GM23338 (cell line): Measurements from ENCODE around the gene IQSEC3.
"Not testable (repeated sequence)": the region's sequence is repeated elsewhere in the genome, so short reads cannot be mapped to it uniquely, and the experiment has no call there.

ENCODE experiments used
- CTCF ChIP-seq, 2 experiments: fragments of 200-600 bp in 1 of 2; sonication (generic) in 1 of 2; conservative IDR thresholded peaks; 2 replicates each; pipeline versions ENCODE4 v1.5.1 to v1.6.1; 2016 to 2017; ENCODE audit warnings: antibody characterized with exemption in 2 of 2, low read depth in 2 of 2, mild to moderate bottlenecking in 2 of 2, moderate library complexity in 1 of 2
- POLR2AphosphoS5 ChIP-seq: IDR thresholded peaks from 2 replicates; pipeline ENCODE4 v1.6.1; 2016; ENCODE audit warnings: antibody characterized with exemption, low read depth

DNA sequence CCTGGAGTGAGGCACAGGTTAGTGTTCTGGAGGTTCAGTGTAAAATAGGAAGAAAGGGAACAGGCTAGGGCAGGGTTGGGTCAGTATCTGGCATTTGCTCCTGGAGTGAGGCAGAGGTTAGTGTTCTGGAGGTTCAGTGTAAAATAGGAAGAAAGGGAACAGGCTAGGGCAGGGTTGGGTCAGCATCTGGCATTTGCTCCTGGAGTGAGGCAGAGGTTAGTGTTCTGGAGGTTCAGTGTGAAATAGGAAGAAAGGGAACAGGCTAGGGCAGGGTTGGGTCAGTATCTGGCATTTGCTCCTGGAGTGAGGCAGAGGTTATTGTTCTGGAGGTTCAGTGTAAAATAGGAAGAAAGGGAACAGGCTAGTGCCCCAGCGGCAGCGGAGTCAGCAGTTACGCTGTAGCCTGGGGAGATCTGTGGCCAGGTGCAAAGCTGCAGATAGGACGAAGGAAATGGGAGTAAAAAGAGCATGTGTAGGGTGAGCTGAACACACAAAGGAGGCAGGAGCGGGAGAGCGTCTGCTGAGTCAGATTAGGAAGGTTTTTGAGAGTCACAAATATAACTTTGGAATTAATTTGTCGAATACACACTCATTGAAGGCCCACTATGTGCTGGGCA is 67.2 kb downstream of the IQSEC3 start:
- not testable (repeated sequence) for TF ChIP-seq POLR2AphosphoS5; CTCF (conservative IDR thresholded peaks at IDR 0.05; ENCODE audit: low read depth in 2 of 2)
